MM.1S (cell line): ENCODE results near the gene IGF1R.

ENCODE experiments used
- CTCF ChIP-seq: fragments of 300-600 bp; sonication (generic); IDR thresholded peaks from 2 replicates; pipeline ENCODE4 v1.5.1; 2016; ENCODE audit warnings: antibody characterized with exemption, low read length, mixed read lengths
- EZH2 ChIP-seq: fragments of 300-600 bp; sonication (generic); optimal IDR thresholded peaks from 2 replicates; pipeline ENCODE3; 2017; ENCODE audit warnings: low read depth, mild to moderate bottlenecking, antibody characterized with exemption, low read length, mixed read lengths

- TF ChIP-seq CTCF (no peak), EZH2 (no peak)
These were observed 138.4 kb downstream of the IGF1R start for GRCh38 chr15:98786717-98787116.
